OCI-LY1 (cell line): ENCODE results near the gene RPS19BP1.
A peak's percentile ranks its signal among the peaks of the same experiment; 100 is the strongest.

Experiments
- H2AFZ ChIP-seq: fragments of 200-600 bp; sonication (generic), shearing (Covaris generic); 2 replicates; pipeline ENCODE4 v1.6.0; 2014; ENCODE audit warnings: antibody characterized with exemption, mild to moderate bottlenecking, low read length
- H3F3A ChIP-seq: fragments of 200-600 bp; sonication (generic), shearing (Covaris generic); 2 replicates; pipeline ENCODE4 v1.6.0; 2014; ENCODE audit warnings: mild to moderate bottlenecking, antibody characterized with exemption, low read length, moderate library complexity; ENCODE audit not compliant: insufficient read depth
- H3K27ac ChIP-seq: fragments of 200-600 bp; sonication (generic); 2 replicates; pipeline ENCODE4 v1.5.1; 2014; ENCODE audit warnings: low read length, mixed run types, mild to moderate bottlenecking, low read depth; ENCODE audit not compliant: poor library complexity, severe bottlenecking
- H3K27me3 ChIP-seq: fragments of 200-600 bp; sonication (generic); 2 replicates; pipeline ENCODE4 v1.6.0; 2014; ENCODE audit warnings: antibody characterized with exemption, mild to moderate bottlenecking, low read length, moderate library complexity; ENCODE audit not compliant: insufficient read depth
- H3K36me3 ChIP-seq: fragments of 200-600 bp; sonication (generic); 2 replicates; pipeline ENCODE4 v1.6.1; 2014; ENCODE audit warnings: mild to moderate bottlenecking, antibody characterized with exemption, low read length, moderate library complexity, mixed read lengths; ENCODE audit not compliant: insufficient read depth
- H3K4me1 ChIP-seq: fragments of 200-600 bp; sonication (generic); 2 replicates; pipeline ENCODE4 v1.5.1; 2014; ENCODE audit warnings: mild to moderate bottlenecking, low read length, moderate library complexity; ENCODE audit not compliant: insufficient read depth, severe bottlenecking
- H3K4me2 ChIP-seq: fragments of 200-600 bp; sonication (generic), shearing (Covaris generic); 2 replicates; pipeline ENCODE4 v1.6.1; 2014; ENCODE audit warnings: low read length
- H3K4me3 ChIP-seq: fragments of 200-600 bp; sonication (generic); 2 replicates; pipeline ENCODE4 v1.5.1; 2014; ENCODE audit warnings: low read length, low read depth, mild to moderate bottlenecking, mixed read lengths; ENCODE audit not compliant: poor library complexity, severe bottlenecking
- H3K79me2 ChIP-seq: fragments of 200-600 bp; shearing (Covaris generic); 2 replicates; pipeline ENCODE4 v1.6.1; 2016; ENCODE audit warnings: mixed run types, low read length, mixed read lengths; ENCODE audit not compliant: insufficient read depth
- H3K9ac ChIP-seq: fragments of 200-600 bp; sonication (generic), shearing (Covaris generic); 2 replicates; pipeline ENCODE4 v1.6.1; 2014; ENCODE audit warnings: mild to moderate bottlenecking, low read length, mixed read lengths
- H3K9me2 ChIP-seq: fragments of 200-600 bp; sonication (generic), shearing (Covaris generic); 2 replicates; pipeline ENCODE4 v1.6.1; 2014; ENCODE audit warnings: low read depth, mild to moderate bottlenecking, low read length, mixed read lengths
- H3K9me3 ChIP-seq: fragments of 200-600 bp; shearing (Covaris generic); 2 replicates; pipeline ENCODE4 v1.6.1; 2014; ENCODE audit warnings: low read length, mixed read lengths
- H4K20me1 ChIP-seq: fragments of 200-600 bp; sonication (generic), shearing (Covaris generic); 2 replicates; pipeline ENCODE4 v1.6.0; 2016; ENCODE audit warnings: mild to moderate bottlenecking, low read length; ENCODE audit not compliant: insufficient read depth
- EZH2 ChIP-seq: fragments of 200-600 bp; sonication (generic), shearing (Covaris generic); IDR thresholded peaks from 2 replicates; pipeline ENCODE4 v1.8.0; 2017; ENCODE audit warnings: borderline replicate concordance, mixed run types, mild to moderate bottlenecking, antibody characterized with exemption, low read length, moderate library complexity, mixed read lengths
- TF ChIP-seq, protein P1 (sequence below): fragments of 200-600 bp; sonication (generic), shearing (Covaris generic); IDR thresholded peaks from 2 replicates; pipeline ENCODE4 v1.5.1; 2017; ENCODE audit warnings: mild to moderate bottlenecking, antibody characterized with exemption, low read length, moderate library complexity, mixed read lengths

Gene RPS19BP1

DNA sequence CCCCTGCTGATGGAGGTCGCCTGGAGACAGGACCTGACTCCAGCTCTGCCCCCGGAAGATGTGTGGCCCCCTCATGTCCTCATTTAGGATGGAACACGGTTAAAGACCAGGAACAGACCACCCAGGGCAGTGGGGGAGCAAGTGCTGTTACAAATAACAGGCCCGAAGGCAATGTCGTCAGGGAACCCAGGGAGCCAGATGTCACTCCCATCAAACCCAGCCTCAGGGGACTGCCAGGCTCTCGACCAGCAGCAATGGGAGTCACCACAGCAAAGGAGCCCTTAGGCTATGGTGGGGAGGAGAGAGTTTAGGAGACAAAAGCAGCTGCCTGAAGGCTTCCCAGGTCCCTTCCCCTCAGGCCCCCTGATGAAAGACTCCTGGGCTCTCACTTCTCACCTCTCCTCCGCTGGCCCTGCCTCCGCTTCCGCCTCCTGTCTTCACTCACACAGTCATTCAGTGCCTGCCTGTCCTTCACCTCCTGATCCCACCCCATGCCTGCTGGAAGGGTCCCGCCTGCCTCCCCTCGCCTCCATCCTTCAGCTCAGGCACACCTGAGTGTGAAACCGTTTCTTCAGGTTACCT lies 4.4 kb downstream of the RPS19BP1 start:
- Histone ChIP-seq H3K27ac (peak overlapping the region; percentile 98), H3K9ac (peak overlapping the region; percentile 68), H3K36me3 (peaks cover 58% of the 10 kb centered on the region), H3K27me3 (no peaks in the 10 kb centered on the region), H3K4me3 (peak overlapping the region; percentile 58), H3K4me1 (peaks cover 70% of the 10 kb centered on the region), H3K79me2 (peaks cover 14% of the 10 kb centered on the region), H3K9me2 (no peaks in the 10 kb centered on the region), H4K20me1 (no peaks in the 10 kb centered on the region), H3F3A (peaks cover 28% of the 10 kb centered on the region), H3K9me3 (no peaks in the 10 kb centered on the region), H2AFZ (no peak overlapping the region), H3K4me2 (peak overlapping the region; percentile 77)
- no peak for TF ChIP-seq EZH2
- TF ChIP-seq, protein P1, sequence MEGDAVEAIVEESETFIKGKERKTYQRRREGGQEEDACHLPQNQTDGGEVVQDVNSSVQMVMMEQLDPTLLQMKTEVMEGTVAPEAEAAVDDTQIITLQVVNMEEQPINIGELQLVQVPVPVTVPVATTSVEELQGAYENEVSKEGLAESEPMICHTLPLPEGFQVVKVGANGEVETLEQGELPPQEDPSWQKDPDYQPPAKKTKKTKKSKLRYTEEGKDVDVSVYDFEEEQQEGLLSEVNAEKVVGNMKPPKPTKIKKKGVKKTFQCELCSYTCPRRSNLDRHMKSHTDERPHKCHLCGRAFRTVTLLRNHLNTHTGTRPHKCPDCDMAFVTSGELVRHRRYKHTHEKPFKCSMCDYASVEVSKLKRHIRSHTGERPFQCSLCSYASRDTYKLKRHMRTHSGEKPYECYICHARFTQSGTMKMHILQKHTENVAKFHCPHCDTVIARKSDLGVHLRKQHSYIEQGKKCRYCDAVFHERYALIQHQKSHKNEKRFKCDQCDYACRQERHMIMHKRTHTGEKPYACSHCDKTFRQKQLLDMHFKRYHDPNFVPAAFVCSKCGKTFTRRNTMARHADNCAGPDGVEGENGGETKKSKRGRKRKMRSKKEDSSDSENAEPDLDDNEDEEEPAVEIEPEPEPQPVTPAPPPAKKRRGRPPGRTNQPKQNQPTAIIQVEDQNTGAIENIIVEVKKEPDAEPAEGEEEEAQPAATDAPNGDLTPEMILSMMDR, result no peak

DNA sequence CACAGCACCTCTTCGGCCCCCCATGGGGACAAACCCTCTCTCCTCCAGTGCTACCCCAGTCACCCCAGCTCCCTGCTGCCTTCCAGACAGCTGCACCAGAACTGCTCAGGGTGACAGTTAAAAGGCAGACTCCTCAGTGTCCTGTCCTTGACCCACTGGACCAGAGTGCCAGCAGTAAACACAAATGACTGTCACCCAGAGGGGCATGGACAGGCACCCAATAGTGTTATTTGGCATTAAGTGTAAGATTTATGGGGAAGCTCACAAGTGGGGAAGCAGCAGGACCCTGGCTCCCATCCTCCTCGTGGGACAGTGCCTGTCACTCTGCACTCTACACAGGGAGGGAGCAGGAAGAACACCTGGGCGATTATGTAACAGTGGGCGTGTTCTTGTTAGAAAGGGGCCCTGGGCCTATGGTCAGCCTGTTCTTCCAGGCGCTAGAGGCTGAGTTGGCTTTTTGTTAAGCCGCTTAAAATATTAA lies 5.0 kb downstream of the RPS19BP1 start:
- H3F3A ChIP-seq, result peaks cover 28% of the 10 kb centered on the region

DNA sequence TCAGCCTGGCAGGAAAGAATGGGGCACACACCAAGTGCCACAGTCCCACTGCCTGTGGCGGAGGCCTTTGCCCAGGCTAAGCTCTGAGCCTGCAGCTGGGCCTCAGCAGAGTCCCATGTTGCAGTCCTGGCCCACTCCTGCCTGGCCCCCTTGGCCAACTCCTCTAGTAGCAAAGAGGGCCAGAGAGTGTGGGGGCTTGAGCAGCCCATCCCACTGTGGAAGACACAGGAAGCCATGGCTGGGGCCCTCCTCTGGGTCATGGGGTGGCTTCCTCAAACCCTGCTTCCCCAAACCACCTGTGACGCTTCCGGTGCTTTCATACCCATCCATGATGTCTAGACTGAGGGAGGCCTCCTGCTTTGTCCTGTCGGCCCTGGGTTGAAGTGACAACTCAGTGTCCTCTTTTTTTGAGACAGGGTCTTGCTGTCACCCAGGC lies 5.8 kb downstream of the RPS19BP1 start:
- Histone ChIP-seq H3K4me2 (no peak overlapping the region; the same call in 1 of the 2 replicates), H3K9me3 (no peaks in the 10 kb centered on the region), H3K9me2 (no peaks in the 10 kb centered on the region), H3K4me1 (peaks cover 77% of the 10 kb centered on the region), H2AFZ (no peak overlapping the region), H3K9ac (no peak overlapping the region), H3K36me3 (peaks cover 67% of the 10 kb centered on the region), H3K79me2 (peaks cover 9% of the 10 kb centered on the region), H4K20me1 (no peaks in the 10 kb centered on the region), H3K27me3 (no peaks in the 10 kb centered on the region), H3F3A (peaks cover 28% of the 10 kb centered on the region), H3K27ac (peak overlapping the region; percentile 98), H3K4me3 (no peak overlapping the region)
- no peak for TF ChIP-seq EZH2
- TF ChIP-seq, protein P1, result no peak

More for the DNA sequence above, 5.0 kb downstream of the RPS19BP1 start:
- Histone ChIP-seq H2AFZ (no peak overlapping the region), H3K79me2 (peaks cover 14% of the 10 kb centered on the region), H3K9me3 (no peaks in the 10 kb centered on the region), H3K27ac (peak overlapping the region; percentile 98), H3K9ac (peak overlapping the region; percentile 68; the same call in 1 of the 2 replicates), H3K36me3 (peaks cover 65% of the 10 kb centered on the region), H4K20me1 (no peaks in the 10 kb centered on the region), H3K4me2 (peak overlapping the region; percentile 77), H3K27me3 (no peaks in the 10 kb centered on the region), H3K4me1 (peaks cover 73% of the 10 kb centered on the region), H3K9me2 (no peaks in the 10 kb centered on the region), H3K4me3 (peak overlapping the region; percentile 58)
- no peak for TF ChIP-seq EZH2
- TF ChIP-seq, protein P1, result no peak
